Suprapubic skin (tissue), 4 donors: ENCODE data around the gene AAGAB.

Experiments
- CTCF ChIP-seq, 2 donors: fragments of 200-600 bp in 1 of 2; fragments of 450-650 bp in 1 of 2; sonication (generic) in 1 of 2; IDR thresholded peaks; one replicate each; pipeline ENCODE4 v1.5.1; 2016 to 2019; ENCODE audit warnings: antibody characterized with exemption in 2 of 2, mild to moderate bottlenecking in 1 of 2, moderate library complexity in 1 of 2
- EP300 ChIP-seq: sonication (generic); formaldehyde crosslinking; IDR thresholded peaks from one replicate; pipeline ENCODE4 v1.6.1; 2017; ENCODE audit warnings: antibody characterized with exemption
- POLR2A ChIP-seq, 2 donors: fragments of 450-650 bp; IDR thresholded peaks; one replicate each; pipeline ENCODE4 v1.6.1; 2017; ENCODE audit warnings: antibody characterized with exemption in 2 of 2, mild to moderate bottlenecking in 2 of 2, moderate library complexity in 2 of 2
- POLR2AphosphoS5 ChIP-seq, 3 donors: sonication (generic); formaldehyde crosslinking; IDR thresholded peaks; one replicate each; pipeline ENCODE4 v1.6.1; 2017; ENCODE audit warnings: antibody characterized with exemption in 3 of 3

- TF ChIP-seq POLR2AphosphoS5 (IDR thresholded peaks at IDR 0.05) = no peak
- no peak for TF ChIP-seq CTCF (IDR thresholded peaks at IDR 0.05)
- no peak for TF ChIP-seq EP300
- no peak for TF ChIP-seq POLR2A (IDR thresholded peaks at IDR 0.05)
Measured at GRCh38 chr15:67180035-67180434, 74.4 kb downstream of the AAGAB start.
